ENCODE data around the gene TBX3.

DNA sequence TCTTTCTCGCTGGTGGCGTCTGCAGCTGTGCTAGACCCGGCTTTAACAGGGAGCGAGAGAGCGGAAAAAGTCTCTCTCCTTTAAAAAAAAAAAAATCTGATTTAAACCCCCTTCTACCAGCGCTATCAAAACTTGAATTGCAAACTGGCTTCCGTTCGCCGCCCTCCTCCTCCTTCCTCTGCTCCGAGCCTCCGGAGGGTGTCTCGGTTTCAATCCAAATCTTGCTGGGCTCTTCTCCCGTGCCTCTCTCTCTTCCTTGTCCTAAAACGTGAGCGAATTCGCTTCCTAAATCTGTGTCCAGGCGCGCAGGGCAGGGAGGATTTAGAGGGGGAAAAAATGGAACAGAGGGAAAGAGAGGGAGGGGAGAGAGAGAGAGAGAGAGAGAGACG lies 272 bp downstream of the TBX3 start:
- TF ChIP-seq, protein P1, sequence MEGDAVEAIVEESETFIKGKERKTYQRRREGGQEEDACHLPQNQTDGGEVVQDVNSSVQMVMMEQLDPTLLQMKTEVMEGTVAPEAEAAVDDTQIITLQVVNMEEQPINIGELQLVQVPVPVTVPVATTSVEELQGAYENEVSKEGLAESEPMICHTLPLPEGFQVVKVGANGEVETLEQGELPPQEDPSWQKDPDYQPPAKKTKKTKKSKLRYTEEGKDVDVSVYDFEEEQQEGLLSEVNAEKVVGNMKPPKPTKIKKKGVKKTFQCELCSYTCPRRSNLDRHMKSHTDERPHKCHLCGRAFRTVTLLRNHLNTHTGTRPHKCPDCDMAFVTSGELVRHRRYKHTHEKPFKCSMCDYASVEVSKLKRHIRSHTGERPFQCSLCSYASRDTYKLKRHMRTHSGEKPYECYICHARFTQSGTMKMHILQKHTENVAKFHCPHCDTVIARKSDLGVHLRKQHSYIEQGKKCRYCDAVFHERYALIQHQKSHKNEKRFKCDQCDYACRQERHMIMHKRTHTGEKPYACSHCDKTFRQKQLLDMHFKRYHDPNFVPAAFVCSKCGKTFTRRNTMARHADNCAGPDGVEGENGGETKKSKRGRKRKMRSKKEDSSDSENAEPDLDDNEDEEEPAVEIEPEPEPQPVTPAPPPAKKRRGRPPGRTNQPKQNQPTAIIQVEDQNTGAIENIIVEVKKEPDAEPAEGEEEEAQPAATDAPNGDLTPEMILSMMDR (IDR thresholded peaks at IDR 0.05; ENCODE audit: poor library complexity, severe bottlenecking), result no peak
- no peak for TF ChIP-seq EZH2 (IDR thresholded peaks at IDR 0.05; ENCODE audit: borderline replicate concordance, insufficient read depth, low read length, poor library complexity, severe bottlenecking)
- TF ChIP-seq POLR2AphosphoS5 (IDR thresholded peaks at IDR 0.05), result no peak
- no peak for TF ChIP-seq EP300 (conservative IDR thresholded peaks at IDR 0.05; ENCODE audit: poor library complexity, severe bottlenecking)
- TF ChIP-seq RAD21 (conservative IDR thresholded peaks at IDR 0.05), result no peak
- no peak for TF ChIP-seq TAF1 (IDR thresholded peaks at IDR 0.05; ENCODE audit: low read depth)
- no peak for TF ChIP-seq REST (IDR thresholded peaks at IDR 0.05; ENCODE audit: borderline replicate concordance)
- no peak for TF ChIP-seq SMC3 (conservative IDR thresholded peaks at IDR 0.05; ENCODE audit: poor library complexity)
- no peak for TF ChIP-seq MXI1 (conservative IDR thresholded peaks at IDR 0.05; ENCODE audit: poor library complexity, severe bottlenecking)
